T-cell (primary cell): Measurements from ENCODE around the gene CENATAC. TPM values are rescaled to one million over a fixed set of nuclear protein-coding genes. Genes with fewer than 3 reads are reported as not detected.

ENCODE experiments used
- ATAC-seq, 4 experiments: fragments of 200-7000 bp in 3 of 4; fragments of 150-1000 bp in 1 of 4; cut with Tn5 transposase; replicated peaks in 1 of 4; 1 replicate in 3 of 4; 2 replicates in 1 of 4; pipeline ENCODE4 v1.10.0; 2021; ENCODE audit warnings: moderate library complexity in 3 of 4, mild to moderate bottlenecking in 2 of 4, moderate number of reproducible peaks in 1 of 4
- CTCF ChIA-PET, 2 donors: fragments of 300-600 bp; sonication (Branson Sonifier 250); formaldehyde crosslinking; loops; one replicate each; lab custom pipeline; 2022; ENCODE audit warnings: antibody characterized with exemption in 2 of 2; lab: Charles Lee
- POLR2A ChIA-PET, 2 donors: fragments of 300-600 bp; sonication (Branson Sonifier 250); formaldehyde crosslinking; loops; one replicate each; lab custom pipeline; 2022; ENCODE audit warnings: antibody characterized with exemption in 2 of 2; lab: Charles Lee
- DNase-seq, 35 experiments: peaks; one replicate each; pipeline versions ENCODE4 v3.0.0 to v3.0.0-alpha.2; 2013 to 2023
- H3K27ac ChIP-seq: one replicate; pipeline ENCODE4 v1.5.1; 2013; ENCODE audit warnings: low read length
- H3K27me3 ChIP-seq, 2 experiments: replicated peaks in 1 of 2; 1 replicate in 1 of 2; 2 replicates in 1 of 2; pipeline versions ENCODE4 v1.6.1 to v1.7.0; 2013; ENCODE audit warnings: low read length in 1 of 2, mixed read lengths in 1 of 2; ENCODE audit not compliant: control insufficient read depth in 2 of 2, insufficient read depth in 2 of 2; ENCODE audit errors: extremely low read depth in 1 of 2
- H3K36me3 ChIP-seq, 2 donors: 1 replicate in 1 of 2; 2 replicates in 1 of 2; pipeline versions ENCODE4 v1.6.1 to v1.7.0; 2013; ENCODE audit warnings: low read length in 1 of 2; ENCODE audit not compliant: control insufficient read depth in 2 of 2, insufficient read depth in 1 of 2; ENCODE audit errors: extremely low read depth in 1 of 2
- H3K4me1 ChIP-seq, 2 experiments: 1 replicate in 1 of 2; 2 replicates in 1 of 2; pipeline versions ENCODE4 v1.6.1 to v1.7.0; 2013; ENCODE audit warnings: low read length in 2 of 2, mixed read lengths in 1 of 2; ENCODE audit not compliant: insufficient read depth in 2 of 2, control insufficient read depth in 1 of 2; ENCODE audit errors: extremely low read depth in 1 of 2
- H3K4me3 ChIP-seq, 2 donors: 1 replicate in 1 of 2; 2 replicates in 1 of 2; pipeline versions ENCODE4 v1.5.1 to v1.7.0; 2013; ENCODE audit warnings: mild to moderate bottlenecking in 2 of 2, low read length in 1 of 2, moderate library complexity in 1 of 2; ENCODE audit not compliant: control insufficient read depth in 1 of 2; ENCODE audit errors: extremely low read depth in 1 of 2
- H3K9me3 ChIP-seq: 2 replicates; pipeline ENCODE4 v1.7.0; 2013
- H3K27ac Mint-ChIP-seq, 2 donors: one replicate each; pipeline ENCODE4 v1.8.0; 2020 to 2021; ENCODE audit warnings: mild to moderate bottlenecking in 2 of 2, mixed read lengths in 2 of 2
- H3K27me3 Mint-ChIP-seq, 2 donors: one replicate each; pipeline ENCODE4 v1.8.0; 2021 to 2022; ENCODE audit warnings: mixed read lengths in 2 of 2
- H3K36me3 Mint-ChIP-seq: one replicate; pipeline ENCODE4 v1.8.0; 2021; ENCODE audit warnings: mixed read lengths
- H3K4me1 Mint-ChIP-seq, 3 donors: one replicate each; pipeline ENCODE4 v1.8.0; 2020 to 2022; ENCODE audit warnings: mixed read lengths in 3 of 3, mild to moderate bottlenecking in 1 of 3
- H3K4me3 Mint-ChIP-seq, 3 donors: one replicate each; pipeline ENCODE4 v1.8.0; 2020 to 2022; ENCODE audit warnings: mild to moderate bottlenecking in 3 of 3, mixed read lengths in 3 of 3, moderate library complexity in 3 of 3
- H3K9me3 Mint-ChIP-seq, 3 donors: one replicate each; pipeline ENCODE4 v1.8.0; 2020 to 2022; ENCODE audit warnings: mixed read lengths in 3 of 3
- WGBS: methylation state at CpG from one replicate; pipeline ENCODE4 v1.1.5; 2013; ENCODE audit warnings: missing lambda C conversion rate; ENCODE audit not compliant: insufficient coverage; 5-methylcytosine and 5-hydroxymethylcytosine counted together
- total RNA-seq, 35 experiments: library from RNA in 6 of 35; stranded (reverse) in 6 of 35; fragments of 120-200 nt in 1 of 35; gene quantifications; one replicate each; pipeline versions ENCODE4 v1.2.1 to v1.2.4 and lab custom pipeline; 2013 to 2026

Gene CENATAC
- total RNA-seq, 5 donors from 2014 or later (not counting 1 experiment from before 2014, with no cell fraction given): 104 to 121 (median 118) TPM

DNA sequence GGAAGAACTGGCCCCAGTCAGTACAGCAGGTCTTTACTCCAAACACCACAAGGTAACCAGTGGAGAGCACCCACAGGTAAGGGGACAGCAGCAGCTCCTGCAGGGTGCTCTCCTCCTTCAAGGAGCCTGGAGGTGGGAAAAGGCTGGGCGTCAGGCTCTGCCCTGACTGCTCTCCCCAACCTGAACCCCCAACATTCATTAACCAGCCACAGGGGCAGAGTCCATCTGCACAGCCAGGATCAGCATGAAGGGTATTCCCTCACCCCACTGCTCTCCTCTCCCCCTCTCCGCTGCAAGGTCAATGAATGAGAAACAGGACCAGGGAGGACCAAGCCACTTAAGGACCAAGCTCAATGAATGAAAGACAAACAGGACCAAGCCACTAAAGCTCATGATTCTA, 29.0 kb downstream of the CENATAC start:
- CTCF ChIA-PET: no interaction called here
- no CpG with 5 or more reads among the region's 2 CpGs for WGBS
- no peaks in the 10 kb centered on the region for H3K27me3 ChIP-seq

DNA sequence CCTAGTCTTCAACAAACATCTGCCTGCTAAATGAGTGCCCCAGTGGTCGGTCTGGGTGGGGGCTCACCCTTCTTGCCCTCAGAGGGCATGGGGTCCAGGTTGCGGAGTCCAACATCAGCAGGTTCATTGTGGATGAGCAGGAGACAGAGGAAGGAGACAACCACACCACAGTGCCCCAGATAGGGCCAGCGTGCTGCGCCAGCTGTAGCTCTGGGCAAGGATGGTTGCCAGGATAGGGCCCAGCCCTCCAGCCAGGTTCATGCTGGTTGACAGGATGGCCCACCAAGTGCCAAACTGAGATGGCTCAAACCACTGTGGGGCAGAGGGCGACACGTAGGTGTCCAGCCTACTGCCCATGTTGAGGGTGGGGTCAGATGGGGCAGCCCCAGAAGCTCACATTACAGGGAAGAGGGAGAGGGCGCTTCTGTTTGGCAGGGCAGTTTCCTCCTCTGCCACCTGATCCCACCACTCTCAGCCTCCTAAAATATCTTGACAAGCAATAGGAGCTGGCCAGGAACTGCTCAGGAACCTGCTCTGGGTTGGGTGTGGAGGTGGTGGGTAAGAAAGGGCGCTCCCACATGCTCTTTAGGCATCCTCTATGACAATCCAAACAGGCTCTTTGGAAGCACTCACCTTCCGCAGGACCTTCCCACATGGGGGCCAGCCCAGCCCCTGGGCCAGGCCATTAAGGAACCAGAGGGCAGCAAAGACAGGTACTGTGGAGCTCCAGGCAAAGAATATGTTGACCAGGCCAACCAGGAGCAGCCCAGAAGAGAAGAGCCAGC, 29.8 kb downstream of the CENATAC start:
- ATAC-seq (no peak), DNase-seq (no peak)
- Histone ChIP-seq H3K4me1 (peaks cover 0 to 34% of the 10 kb centered on the region in 2 experiments), H3K9me3 (no peaks in the 10 kb centered on the region), H3K36me3 (peaks cover 5 to 37% of the 10 kb centered on the region in 2 donors), H3K27ac (no peak overlapping the region), H3K4me3 (no peak overlapping the region), H3K27me3 (no peaks in the 10 kb centered on the region)
- 100% methylated on average over 1 of the region's 9 CpGs for WGBS
- Mint-ChIP-seq H3K4me1 (peaks cover 23 to 41% (median 36%) of the 10 kb centered on the region in 3 donors), H3K36me3 (peaks cover 20% of the 10 kb centered on the region), H3K9me3 (no peaks in the 10 kb centered on the region), H3K4me3 (peak overlapping the region in 1 of 3 donors; percentile 6), H3K27ac (peak overlapping the region in 1 of 2 donors; percentile 55), H3K27me3 (no peaks in the 10 kb centered on the region)
- ChIA-PET POLR2A (no interaction called here), CTCF (no interaction called here)

More for the DNA sequence above, 29.0 kb downstream of the CENATAC start:
- POLR2A ChIA-PET: no interaction called here
- H3K9me3 Mint-ChIP-seq: no peaks in the 10 kb centered on the region
- Histone ChIP-seq H3K36me3 (peaks cover 5 to 44% of the 10 kb centered on the region in 2 donors), H3K9me3 (no peaks in the 10 kb centered on the region), H3K27ac (no peak overlapping the region), H3K4me1 (peaks cover 0 to 34% of the 10 kb centered on the region in 2 experiments), H3K4me3 (no peak overlapping the region)
- peaks cover 20% of the 10 kb centered on the region for H3K36me3 Mint-ChIP-seq
- peaks cover 25 to 45% (median 38%) of the 10 kb centered on the region in 3 donors for H3K4me1 Mint-ChIP-seq
- H3K27ac Mint-ChIP-seq: peak overlapping the region in 1 of 2 donors; percentile 17
- no peaks in the 10 kb centered on the region for H3K27me3 Mint-ChIP-seq
- H3K4me3 Mint-ChIP-seq: no peak overlapping the region
- no peak for ATAC-seq
- no peak for DNase-seq

DNA sequence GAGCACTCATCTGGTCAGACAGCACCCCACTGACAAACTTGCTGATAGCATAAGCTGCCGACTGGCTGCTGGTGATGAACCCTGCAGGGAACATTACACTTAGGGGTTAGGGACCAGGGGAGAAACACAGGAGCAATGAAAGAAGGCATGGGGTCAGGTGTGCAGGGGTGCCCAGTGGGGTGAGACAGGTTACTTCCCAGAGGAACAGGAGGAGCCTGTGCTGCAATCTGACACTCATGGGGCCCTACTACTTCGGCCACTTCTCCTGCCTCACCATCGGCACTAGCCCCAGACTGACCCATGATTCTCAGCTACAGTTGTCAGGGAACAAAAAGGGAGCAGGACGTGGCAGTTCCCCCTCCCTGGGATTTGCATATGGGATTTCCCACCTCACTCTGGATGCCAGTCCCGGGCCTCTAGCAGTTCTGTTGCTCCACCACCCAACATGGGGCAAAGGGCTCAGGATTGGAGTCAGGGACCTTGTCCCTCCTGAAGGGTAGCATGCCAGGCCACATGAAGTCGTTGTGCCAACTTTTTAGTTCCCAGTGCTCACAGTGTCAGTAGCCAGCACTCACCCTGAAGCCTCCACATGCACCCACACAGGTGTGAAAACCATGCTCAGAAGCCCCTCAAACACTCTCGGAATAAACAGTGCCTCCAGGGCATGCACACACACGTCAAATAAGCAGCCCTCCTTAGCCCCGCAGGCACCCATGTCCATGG, 30.6 kb downstream of the CENATAC start:
- H3K4me1 Mint-ChIP-seq: peaks cover 19 to 37% (median 31%) of the 10 kb centered on the region in 3 donors
- Histone ChIP-seq H3K4me3 (no peak overlapping the region), H3K4me1 (peaks cover 0 to 34% of the 10 kb centered on the region in 2 experiments), H3K9me3 (no peaks in the 10 kb centered on the region), H3K27ac (peak overlapping the region; percentile 72), H3K27me3 (no peaks in the 10 kb centered on the region), H3K36me3 (peaks cover 5 to 30% of the 10 kb centered on the region in 2 donors)
- peak overlapping the region; percentile 72 to 87 (median 78) for H3K4me3 Mint-ChIP-seq
- ATAC-seq: no peak
- DNase-seq: no peak
- CTCF ChIA-PET: no interaction called here
- no peaks in the 10 kb centered on the region for H3K27me3 Mint-ChIP-seq
- no peaks in the 10 kb centered on the region for H3K9me3 Mint-ChIP-seq
- peak overlapping the region; percentile 57 to 84 for H3K27ac Mint-ChIP-seq
- WGBS: 93% methylated on average over 9 of the region's 9 CpGs
- H3K36me3 Mint-ChIP-seq: peaks cover 16% of the 10 kb centered on the region
- POLR2A ChIA-PET: no interaction called here

DNA sequence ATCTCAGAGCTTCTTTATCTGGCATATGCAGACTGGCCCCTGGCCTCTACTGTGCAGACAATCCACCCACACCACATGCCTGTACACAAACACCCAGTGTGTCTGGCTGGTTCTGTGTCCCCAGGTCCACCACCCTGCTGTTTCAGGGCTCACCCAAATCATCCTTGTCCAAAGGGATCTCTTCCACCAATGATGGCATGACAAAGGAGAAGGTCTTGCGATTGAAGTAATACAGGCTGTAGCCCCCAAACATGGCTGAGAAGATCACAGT, 31.1 kb downstream of the CENATAC start:
- Histone ChIP-seq H3K27me3 (no peaks in the 10 kb centered on the region), H3K4me1 (peaks cover 0 to 34% of the 10 kb centered on the region in 2 experiments), H3K36me3 (peaks cover 5 to 25% of the 10 kb centered on the region in 2 donors), H3K4me3 (no peak overlapping the region), H3K27ac (peak overlapping the region; percentile 72), H3K9me3 (no peaks in the 10 kb centered on the region)
- Mint-ChIP-seq H3K27ac (peak overlapping the region; percentile 57 to 84), H3K4me3 (peak overlapping the region; percentile 72 to 87 (median 78)), H3K36me3 (peaks cover 14% of the 10 kb centered on the region), H3K27me3 (no peaks in the 10 kb centered on the region), H3K9me3 (no peaks in the 10 kb centered on the region), H3K4me1 (peaks cover 15 to 32% (median 26%) of the 10 kb centered on the region in 3 donors)
- ChIA-PET CTCF (no interaction called here), POLR2A (interaction anchor here in 1 of 2 donors (0.6 kb wide), 1 partner anchor 11 kb away, joined by 3 read pairs; no protein-coding TSS in a partner anchor)
- ATAC-seq (no peak), DNase-seq (no peak)
- 67% methylated on average over 1 of the region's 1 CpG for WGBS

DNA sequence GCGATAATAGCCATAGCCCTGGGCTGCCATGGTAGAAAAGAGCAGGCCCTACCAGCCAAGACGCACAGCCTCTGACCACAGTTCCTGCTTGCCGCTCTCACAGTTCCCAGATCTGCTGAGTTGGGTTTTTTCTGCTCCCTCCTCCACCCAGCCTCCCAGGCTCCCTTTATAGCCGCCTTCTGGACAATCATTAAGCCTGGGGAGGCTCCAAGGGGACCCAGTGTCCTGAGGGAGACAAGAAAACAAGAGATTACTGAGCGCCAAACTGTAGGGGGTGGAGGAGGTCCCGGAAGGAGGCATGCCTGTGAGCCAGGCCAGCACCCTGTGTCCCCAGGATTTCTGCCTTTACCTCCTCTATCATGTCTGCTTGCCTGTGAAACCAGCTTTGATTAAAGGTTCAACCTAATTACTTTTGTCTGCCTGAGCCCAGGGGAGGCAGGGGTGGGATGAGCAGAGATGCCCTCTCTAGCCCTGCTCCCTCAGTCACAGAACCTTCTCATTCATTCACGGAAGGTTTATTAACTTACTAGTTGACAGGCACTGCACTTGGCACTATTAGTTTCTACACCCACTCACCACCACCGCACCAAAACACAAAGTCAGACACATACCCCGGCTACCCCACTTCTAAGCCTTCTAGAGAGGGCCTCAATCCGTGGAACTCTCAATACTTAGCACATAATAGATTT, 31.5 kb downstream of the CENATAC start:
- H3K9me3 Mint-ChIP-seq: no peaks in the 10 kb centered on the region
- H3K27me3 Mint-ChIP-seq: no peaks in the 10 kb centered on the region
- H3K4me1 ChIP-seq: peaks cover 0 to 32% of the 10 kb centered on the region in 2 experiments
- peak in 2 of 35 experiments; percentile 18 to 22 for DNase-seq
- peak overlapping the region; percentile 57 to 84 for H3K27ac Mint-ChIP-seq
- 31% methylated on average over 7 of the region's 10 CpGs for WGBS
- no peak for ATAC-seq
- ChIA-PET CTCF (interaction anchor here in 1 of 2 donors (0.8 kb wide), 1 partner anchor 260 kb away, joined by 4 read pairs; no protein-coding TSS in a partner anchor), POLR2A (interaction anchor here in 1 of 2 donors (0.6 kb wide), 1 partner anchor 11 kb away, joined by 3 read pairs; no protein-coding TSS in a partner anchor)
- peak overlapping the region; percentile 72 for H3K27ac ChIP-seq
- peak overlapping the region; percentile 72 to 87 (median 78) for H3K4me3 Mint-ChIP-seq
- no peaks in the 10 kb centered on the region for H3K27me3 ChIP-seq
- peaks cover 11% of the 10 kb centered on the region for H3K36me3 Mint-ChIP-seq
- no peaks in the 10 kb centered on the region for H3K9me3 ChIP-seq
- peaks cover 15 to 28% (median 22%) of the 10 kb centered on the region in 3 donors for H3K4me1 Mint-ChIP-seq
- peak overlapping the region; percentile 72 to 97 for H3K4me3 ChIP-seq
- peaks cover 5 to 20% of the 10 kb centered on the region in 2 donors for H3K36me3 ChIP-seq

DNA sequence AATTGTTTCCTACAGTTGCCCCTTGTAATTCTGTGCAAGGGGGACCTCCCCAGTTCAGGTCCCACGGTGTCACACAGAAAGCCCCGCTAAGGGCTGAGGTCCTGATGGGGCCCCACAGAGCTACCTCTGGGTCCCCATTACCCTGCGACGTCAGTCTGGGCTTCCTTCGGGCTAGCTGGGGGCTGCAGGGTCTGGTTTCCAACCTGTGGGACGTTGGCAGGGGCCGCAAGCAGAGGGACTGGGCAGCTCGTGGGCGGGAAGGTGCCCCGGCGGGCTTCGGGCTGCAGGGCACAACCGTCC, 32.0 kb downstream of the CENATAC start:
- peaks cover 4 to 15% of the 10 kb centered on the region in 2 donors for H3K36me3 ChIP-seq
- ATAC-seq (peak in 1 of 4 experiments; percentile 1), DNase-seq (no peak)
- peaks cover 0 to 28% of the 10 kb centered on the region in 2 experiments for H3K4me1 ChIP-seq
- peak overlapping the region; percentile 72 to 87 (median 78) for H3K4me3 Mint-ChIP-seq
- no peaks in the 10 kb centered on the region for H3K27me3 ChIP-seq
- peaks cover 6% of the 10 kb centered on the region for H3K36me3 Mint-ChIP-seq
- POLR2A ChIA-PET: interaction anchor here in 1 of 2 donors (1.3 kb wide), 1 partner anchor 12 kb away, joined by 5 read pairs; the partner anchor contains the start of genes RPS25 and TRAPPC4
- H3K27me3 Mint-ChIP-seq: no peaks in the 10 kb centered on the region
- peak overlapping the region; percentile 72 to 97 for H3K4me3 ChIP-seq
- no peaks in the 10 kb centered on the region for H3K9me3 ChIP-seq
- CTCF ChIA-PET: interaction anchor here in 1 of 2 donors (0.8 to 1.0 kb wide), 2 partner anchors 54 to 260 kb away, joined by 3 to 4 read pairs; partner anchors contain the start of gene HMBS
- no peaks in the 10 kb centered on the region for H3K9me3 Mint-ChIP-seq
- WGBS: 3% methylated on average over 13 of the region's 13 CpGs
- H3K27ac Mint-ChIP-seq: peak overlapping the region; percentile 57 to 84
- H3K4me1 Mint-ChIP-seq: peaks cover 15 to 24% (median 18%) of the 10 kb centered on the region in 3 donors
- H3K27ac ChIP-seq: peak overlapping the region; percentile 72
